ENCODE data around the gene SYNGR3. TPM values are rescaled to one million over a fixed set of nuclear protein-coding genes. Genes with fewer than 3 reads are reported as not detected.

Gene SYNGR3
- total and polyA plus RNA-seq, 2 of the 13 experiments (the other 11 are each of a cell fraction or from before 2014, with no cell fraction given) = 0.97 to 5.7 TPM

- TF ChIP-seq ZBTB26 (CRISPR knock-in tag; IDR thresholded peaks at IDR 0.05; ENCODE audit: borderline replicate concordance) (no peak), ZBTB43 (CRISPR knock-in tag; conservative IDR thresholded peaks at IDR 0.05) (peak; percentile 50), ZNF367 (CRISPR knock-in tag; IDR thresholded peaks at IDR 0.05; ENCODE audit: borderline replicate concordance) (no peak), ZBTB44 (CRISPR knock-in tag; IDR thresholded peaks at IDR 0.05) (no peak), ZNF44 (CRISPR knock-in tag; IDR thresholded peaks at IDR 0.05) (no peak), ASH2L (IDR thresholded peaks at IDR 0.05; ENCODE audit: insufficient read length, low read depth, low read length) (peak; percentile 62), USF2 (IDR thresholded peaks at IDR 0.05; ENCODE audit: low read depth, low read length) (no peak), USF2 (CRISPR knock-in tag; IDR thresholded peaks at IDR 0.05; ENCODE audit: borderline replicate concordance) (no peak), ZNF264 (CRISPR knock-in tag; IDR thresholded peaks at IDR 0.05) (0 out of 2 replicates have a peak, but pooled peaks have one; percentile 27), FOXO4 (CRISPR knock-in tag; conservative IDR thresholded peaks at IDR 0.05) (no peak), SRSF4 (IDR thresholded peaks at IDR 0.05; ENCODE audit: low read depth, low read length, poor library complexity, severe bottlenecking) (no peak), GATAD1 (CRISPR knock-in tag; IDR thresholded peaks at IDR 0.05) (no peak), ZNF512 (CRISPR knock-in tag; IDR thresholded peaks at IDR 0.05) (no peak), HMGXB4 (CRISPR knock-in tag; IDR thresholded peaks at IDR 0.05; ENCODE audit: borderline replicate concordance in 1 of 2, low read depth in 1 of 2) (peak; percentile 70 to 73), POGZ (CRISPR knock-in tag; IDR thresholded peaks at IDR 0.05) (no peak), ZNF792 (CRISPR knock-in tag; IDR thresholded peaks at IDR 0.05) (peak; percentile 66)
These were observed 49.7 kb downstream of the SYNGR3 start (continued) for GRCh38 chr16:2039274-2040031.

Data from HepG2 (cell line).